ENCODE data around the gene CCDC57. TPM values are rescaled to one million over a fixed set of nuclear protein-coding genes. Genes with fewer than 3 reads are reported as not detected.

Gene CCDC57
- total RNA-seq, 2 experiments from 2014 or later: 56.6 to 64.2 TPM

GRCh38 chr17:82226146-82226808 is 13.6 kb upstream of the CCDC57 start:
- peaks cover 3% of the 10 kb centered on the region for H3K4me1 Mint-ChIP-seq (ENCODE audit: low read depth)
- no peaks in the 10 kb centered on the region for H3K9me3 Mint-ChIP-seq
- H3K27me3 Mint-ChIP-seq: no peaks in the 10 kb centered on the region
- H3K4me3 Mint-ChIP-seq: no peak overlapping the region
- DNase-seq (no peak), ATAC-seq (no peak)
- no peak overlapping the region for H3K27ac Mint-ChIP-seq
- ChIA-PET POLR2A (interaction anchor here (1.3 kb wide), 2 partner anchors 10 to 14 kb away, joined by 3 to 5 read pairs; partner anchors contain the start of gene CCDC57), CTCF (interaction anchor here (1.6 kb wide), 1 partner anchor 20 kb away, joined by 4 read pairs; no protein-coding TSS in a partner anchor)
- H3K36me3 Mint-ChIP-seq (ENCODE audit: low read depth): peaks cover 6% of the 10 kb centered on the region
- intact Hi-C loops (cut with micrococcal nuclease): no loop called here
- no peak for TF ChIP-seq CTCF (IDR thresholded peaks at IDR 0.05)

- no peaks in the 10 kb centered on the region for H3K9me3 Mint-ChIP-seq
- POLR2A ChIA-PET: interaction anchor here (1.3 kb wide), 2 partner anchors 9 to 13 kb away, joined by 3 to 5 read pairs; partner anchors contain the start of gene CCDC57
- H3K36me3 Mint-ChIP-seq (ENCODE audit: low read depth): peaks cover 6% of the 10 kb centered on the region
- no peak overlapping the region for H3K4me3 Mint-ChIP-seq
- no peak for TF ChIP-seq CTCF (IDR thresholded peaks at IDR 0.05)
- CTCF ChIA-PET: interaction anchor here (1.0 to 1.6 kb wide), 2 partner anchors 19 kb away, joined by 4 to 5 read pairs; no protein-coding TSS in a partner anchor
- H3K27ac Mint-ChIP-seq: no peak overlapping the region
- H3K27me3 Mint-ChIP-seq: no peaks in the 10 kb centered on the region
- H3K4me1 Mint-ChIP-seq (ENCODE audit: low read depth): peaks cover 3% of the 10 kb centered on the region
- intact Hi-C loops (cut with micrococcal nuclease): no loop called here
- DNase-seq (no peak), ATAC-seq (no peak)
Measured at GRCh38 chr17:82225368-82226029, 12.9 kb upstream of the CCDC57 start.

GRCh38 chr17:82224666-82225065 is 12.0 kb upstream of the CCDC57 start:
- intact Hi-C loops (cut with micrococcal nuclease): no loop called here
- Mint-ChIP-seq H3K27ac (no peak overlapping the region), H3K36me3 (ENCODE audit: low read depth) (no peaks in the 10 kb centered on the region), H3K4me1 (ENCODE audit: low read depth) (peaks cover 1% of the 10 kb centered on the region), H3K9me3 (no peaks in the 10 kb centered on the region), H3K4me3 (no peak overlapping the region), H3K27me3 (no peaks in the 10 kb centered on the region)
- DNase-seq: no peak
- CTCF ChIA-PET: interaction anchor here (1.0 kb wide), 1 partner anchor 19 kb away, joined by 5 read pairs; no protein-coding TSS in a partner anchor
- no peak for TF ChIP-seq CTCF (IDR thresholded peaks at IDR 0.05)
- POLR2A ChIA-PET: no interaction called here
- no peak for ATAC-seq

- Mint-ChIP-seq H3K36me3 (ENCODE audit: low read depth) (no peaks in the 10 kb centered on the region), H3K4me3 (no peak overlapping the region), H3K27me3 (no peaks in the 10 kb centered on the region), H3K9me3 (no peaks in the 10 kb centered on the region), H3K27ac (no peak overlapping the region), H3K4me1 (ENCODE audit: low read depth) (peaks cover 1% of the 10 kb centered on the region)
- ATAC-seq: no peak
- ChIA-PET POLR2A (interaction anchor here (0.7 kb wide), 1 partner anchor 187 kb away, joined by 3 read pairs; no protein-coding TSS in a partner anchor), CTCF (no interaction called here)
- DNase-seq: no peak
- intact Hi-C loops (cut with micrococcal nuclease): no loop called here
- TF ChIP-seq CTCF (IDR thresholded peaks at IDR 0.05): no peak
Measured at GRCh38 chr17:82223517-82223916, 10.9 kb upstream of the CCDC57 start.

GRCh38 chr17:82222816-82223215 is 10.2 kb upstream of the CCDC57 start:
- ATAC-seq: no peak
- Mint-ChIP-seq H3K9me3 (no peaks in the 10 kb centered on the region), H3K4me3 (no peak overlapping the region), H3K27ac (no peak overlapping the region), H3K27me3 (no peaks in the 10 kb centered on the region), H3K36me3 (ENCODE audit: low read depth) (no peaks in the 10 kb centered on the region), H3K4me1 (ENCODE audit: low read depth) (peaks cover 1% of the 10 kb centered on the region)
- no peak for DNase-seq
- intact Hi-C loops (cut with micrococcal nuclease): no loop called here
- ChIA-PET POLR2A (interaction anchor here (0.7 kb wide), 1 partner anchor 188 kb away, joined by 3 read pairs; no protein-coding TSS in a partner anchor), CTCF (no interaction called here)
- no peak for TF ChIP-seq CTCF (IDR thresholded peaks at IDR 0.05)

Measured in activated CD8-positive, alpha-beta T cell treated with anti-CD3 and anti-CD28 coated beads for 36 hours (primary cell).